GM20000 (cell line): ENCODE data around the gene TTF2.
"Not testable (repeated sequence)": the region's sequence is repeated elsewhere in the genome, so short reads cannot be mapped to it uniquely, and the experiment has no call there.

ENCODE experiments used
- DNase-seq: peaks from one replicate; pipeline ENCODE4 v3.0.0; 2012; ENCODE audit warnings: low spot score
- TF ChIP-seq, protein P1 (sequence below): IDR thresholded peaks from 2 replicates; pipeline ENCODE4 v1.5.1; 2012; ENCODE audit warnings: mild to moderate bottlenecking, control low read depth; ENCODE audit errors: extremely low read depth, missing control alignments

Gene TTF2

DNA sequence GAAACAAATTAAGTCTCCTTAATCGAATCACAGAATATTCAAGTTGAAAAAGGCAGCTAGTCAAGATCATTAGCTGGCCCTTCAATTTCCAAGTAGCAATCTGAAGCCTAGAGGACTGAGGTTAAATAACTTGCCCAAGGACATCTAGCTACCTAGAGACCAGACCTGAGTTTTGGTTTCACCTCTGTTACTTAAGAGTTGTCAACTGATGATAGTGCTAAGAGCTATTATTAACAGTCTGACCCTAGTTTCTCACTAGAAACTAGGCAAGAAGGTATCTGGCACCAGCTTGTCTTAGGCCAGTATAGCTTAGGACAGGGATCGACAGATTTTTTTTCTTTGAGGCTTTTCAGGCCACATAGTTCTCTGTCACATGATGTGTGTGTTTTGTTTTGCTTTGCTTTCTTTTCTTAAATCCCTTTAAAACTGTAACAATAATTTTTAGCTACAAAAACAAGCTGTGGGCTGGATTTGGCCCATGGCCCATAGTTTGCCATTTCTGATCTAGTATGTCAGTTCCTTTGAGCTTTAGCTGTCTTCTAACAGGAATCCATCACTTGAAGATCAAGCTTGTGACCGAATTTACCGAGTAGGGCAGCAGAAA is 38.3 kb downstream of the TTF2 start:
- no peak for DNase-seq
- TF ChIP-seq, protein P1, sequence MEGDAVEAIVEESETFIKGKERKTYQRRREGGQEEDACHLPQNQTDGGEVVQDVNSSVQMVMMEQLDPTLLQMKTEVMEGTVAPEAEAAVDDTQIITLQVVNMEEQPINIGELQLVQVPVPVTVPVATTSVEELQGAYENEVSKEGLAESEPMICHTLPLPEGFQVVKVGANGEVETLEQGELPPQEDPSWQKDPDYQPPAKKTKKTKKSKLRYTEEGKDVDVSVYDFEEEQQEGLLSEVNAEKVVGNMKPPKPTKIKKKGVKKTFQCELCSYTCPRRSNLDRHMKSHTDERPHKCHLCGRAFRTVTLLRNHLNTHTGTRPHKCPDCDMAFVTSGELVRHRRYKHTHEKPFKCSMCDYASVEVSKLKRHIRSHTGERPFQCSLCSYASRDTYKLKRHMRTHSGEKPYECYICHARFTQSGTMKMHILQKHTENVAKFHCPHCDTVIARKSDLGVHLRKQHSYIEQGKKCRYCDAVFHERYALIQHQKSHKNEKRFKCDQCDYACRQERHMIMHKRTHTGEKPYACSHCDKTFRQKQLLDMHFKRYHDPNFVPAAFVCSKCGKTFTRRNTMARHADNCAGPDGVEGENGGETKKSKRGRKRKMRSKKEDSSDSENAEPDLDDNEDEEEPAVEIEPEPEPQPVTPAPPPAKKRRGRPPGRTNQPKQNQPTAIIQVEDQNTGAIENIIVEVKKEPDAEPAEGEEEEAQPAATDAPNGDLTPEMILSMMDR: no peak

DNA sequence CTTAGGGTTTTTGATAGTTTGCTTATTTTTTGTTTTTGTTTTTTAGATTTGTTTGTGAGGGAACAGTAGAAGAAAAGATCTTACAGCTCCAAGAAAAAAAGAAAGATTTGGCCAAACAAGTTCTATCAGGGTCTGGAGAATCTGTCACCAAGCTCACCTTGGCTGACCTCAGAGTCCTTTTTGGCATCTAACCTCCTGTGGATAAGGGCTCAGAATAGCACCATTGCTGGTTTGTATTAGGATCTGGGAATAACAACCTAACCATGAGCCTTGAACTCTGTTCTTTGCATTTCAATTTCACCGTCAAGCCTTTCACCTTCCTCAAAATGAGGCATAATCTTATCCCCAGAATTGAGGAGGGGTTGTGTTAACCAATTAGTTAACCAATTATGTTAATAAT is 41.2 kb downstream of the TTF2 start:
- TF ChIP-seq, protein P1: no peak
- DNase-seq: no peak

DNA sequence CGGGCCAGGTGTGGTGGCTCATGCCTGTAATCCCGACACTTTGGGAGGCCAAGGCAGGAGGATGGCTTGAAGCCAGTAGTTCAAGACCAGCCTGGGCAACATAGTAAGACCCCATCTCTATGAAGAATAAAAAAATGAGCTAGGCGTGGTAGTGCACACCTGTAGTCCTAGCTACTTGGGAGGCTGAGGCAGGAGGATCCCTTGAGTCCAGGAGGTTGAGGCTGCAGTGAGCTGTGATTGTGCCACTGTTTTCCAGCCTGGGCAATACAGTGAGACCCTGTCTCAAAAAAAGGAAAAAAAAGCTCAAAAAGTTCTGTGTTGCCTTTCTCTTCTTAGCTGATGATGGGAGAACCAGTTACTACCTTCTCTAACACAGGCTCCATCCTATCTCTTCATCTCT is 41.7 kb downstream of the TTF2 start:
- DNase-seq: not testable (repeated sequence)

GRCh38 chr1:117104986-117105385 is 44.9 kb downstream of the TTF2 start:
- no peak for DNase-seq
- TF ChIP-seq, protein P1: no peak

GRCh38 chr1:117105722-117106121 is 45.6 kb downstream of the TTF2 start:
- TF ChIP-seq, protein P1: no peak
- no peak for DNase-seq

DNA sequence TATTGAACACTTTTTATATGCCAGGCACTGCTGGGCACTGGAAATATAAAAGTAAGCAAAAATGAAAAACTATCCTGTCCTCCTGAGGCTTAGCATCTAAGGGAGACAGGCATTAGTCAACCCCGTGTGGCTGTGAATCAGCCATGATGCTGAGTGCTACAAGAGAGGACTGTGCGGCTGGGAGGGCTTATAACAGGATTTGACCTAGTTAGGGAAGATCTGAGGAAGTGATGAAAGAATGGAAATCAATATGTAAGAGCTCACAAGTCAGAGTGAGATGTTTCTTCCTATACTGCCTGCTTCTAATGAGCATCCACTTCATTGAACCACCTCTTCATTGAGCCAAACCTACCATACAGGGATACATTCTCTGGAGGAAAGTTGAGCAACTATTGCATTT is 46.4 kb downstream of the TTF2 start:
- DNase-seq: no peak
- TF ChIP-seq, protein P1: no peak

- TF ChIP-seq, protein P1: no peak
- DNase-seq: no peak
Observed at GRCh38 chr1:117107364-117107763, 47.2 kb downstream of the TTF2 start.

DNA sequence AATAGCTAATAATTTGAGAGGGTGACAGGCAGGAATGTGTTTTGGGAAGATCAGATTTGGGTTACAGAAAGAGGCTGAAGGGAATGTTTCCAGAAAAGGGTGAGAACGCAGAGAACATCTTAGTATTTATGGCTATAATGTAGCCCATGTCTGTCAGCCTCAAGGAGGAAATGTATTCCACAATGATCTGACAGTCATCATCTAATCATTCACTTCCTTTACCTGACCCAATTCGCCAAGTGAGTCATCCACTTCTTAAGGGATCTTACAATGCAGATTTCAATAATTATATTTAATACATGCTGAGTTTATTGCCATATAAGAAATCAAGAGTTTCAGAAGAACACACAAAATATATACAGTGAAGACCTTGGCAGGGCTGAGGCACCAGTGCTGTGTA is 50.6 kb downstream of the TTF2 start:
- DNase-seq: no peak
- TF ChIP-seq, protein P1: no peak
